ENCODE results near the gene NUFIP1. TPM values are rescaled to one million over a fixed set of nuclear protein-coding genes. Genes with fewer than 3 reads are reported as not detected.
A peak's percentile ranks its signal among the peaks of the same experiment; 100 is the strongest.

The NUFIP1 gene
- total RNA-seq, 1 donor from 2014 or later: 8.7 TPM

- Mint-ChIP-seq H3K27ac (no peak overlapping the region), H3K4me1 (ENCODE audit: unreplicated experiment) (peaks cover 9% of the 10 kb centered on the region), H3K27me3 (no peaks in the 10 kb centered on the region), H3K36me3 (no peaks in the 10 kb centered on the region), H3K9me3 (no peaks in the 10 kb centered on the region), H3K4me3 (no peak overlapping the region)
- peak; percentile 99 for DNase-seq (ENCODE audit: extremely low spot score, unreplicated experiment)
- TF ChIP-seq CTCF (conservative IDR thresholded peaks at IDR 0.05): peak; percentile 76
Measured at GRCh38 chr13:44917589-44918325, 71.5 kb downstream of the NUFIP1 start.

GRCh38 chr13:44912278-44913016 is 76.8 kb downstream of the NUFIP1 start:
- DNase-seq (ENCODE audit: extremely low spot score, unreplicated experiment): no peak
- Mint-ChIP-seq H3K4me1 (ENCODE audit: unreplicated experiment) (peaks cover 7% of the 10 kb centered on the region), H3K9me3 (no peaks in the 10 kb centered on the region), H3K36me3 (no peaks in the 10 kb centered on the region), H3K27ac (no peak overlapping the region), H3K4me3 (no peak overlapping the region), H3K27me3 (no peaks in the 10 kb centered on the region)
- TF ChIP-seq CTCF (conservative IDR thresholded peaks at IDR 0.05): no peak

GRCh38 chr13:44908712-44909111 is 80.6 kb downstream of the NUFIP1 start:
- DNase-seq (ENCODE audit: extremely low spot score, unreplicated experiment): no peak
- TF ChIP-seq CTCF (conservative IDR thresholded peaks at IDR 0.05): no peak
- H3K4me1 Mint-ChIP-seq (ENCODE audit: unreplicated experiment): peaks cover 41% of the 10 kb centered on the region
- no peaks in the 10 kb centered on the region for H3K9me3 Mint-ChIP-seq
- no peak overlapping the region for H3K4me3 Mint-ChIP-seq
- no peaks in the 10 kb centered on the region for H3K36me3 Mint-ChIP-seq
- no peak overlapping the region for H3K27ac Mint-ChIP-seq
- no peaks in the 10 kb centered on the region for H3K27me3 Mint-ChIP-seq

GRCh38 chr13:44908266-44908665 is 81.0 kb downstream of the NUFIP1 start:
- Mint-ChIP-seq H3K36me3 (no peaks in the 10 kb centered on the region), H3K9me3 (no peaks in the 10 kb centered on the region), H3K27ac (no peak overlapping the region), H3K27me3 (no peaks in the 10 kb centered on the region), H3K4me1 (ENCODE audit: unreplicated experiment) (peaks cover 44% of the 10 kb centered on the region), H3K4me3 (no peak overlapping the region)
- no peak for TF ChIP-seq CTCF (conservative IDR thresholded peaks at IDR 0.05)
- no peak for DNase-seq (ENCODE audit: extremely low spot score, unreplicated experiment)

GRCh38 chr13:44906713-44907112 is 82.6 kb downstream of the NUFIP1 start:
- Mint-ChIP-seq H3K36me3 (no peaks in the 10 kb centered on the region), H3K4me3 (peak overlapping the region; percentile 19), H3K9me3 (no peaks in the 10 kb centered on the region), H3K27me3 (no peaks in the 10 kb centered on the region), H3K27ac (no peak overlapping the region), H3K4me1 (ENCODE audit: unreplicated experiment) (peaks cover 49% of the 10 kb centered on the region)
- DNase-seq (ENCODE audit: extremely low spot score, unreplicated experiment): no peak
- no peak for TF ChIP-seq CTCF (conservative IDR thresholded peaks at IDR 0.05)
